NT2/D1 (cell line): ENCODE results near the gene CNOT8.

ENCODE experiments used
- YY1 ChIP-seq: IDR thresholded peaks from 2 replicates; pipeline ENCODE4 v1.6.1; 2011; ENCODE audit not compliant: insufficient read length, insufficient read depth
- ZNF274 ChIP-seq: IDR thresholded peaks from 2 replicates; pipeline ENCODE4 v1.6.1; 2011; ENCODE audit warnings: mild to moderate bottlenecking, low read depth, low read length

GRCh38 chr5:154896562-154897165 is 38.2 kb downstream of the CNOT8 start:
- TF ChIP-seq ZNF274 (no peak), YY1 (no peak)
